ENCODE measurements around the gene CEP41.
A peak's percentile ranks its signal among the peaks of the same experiment; 100 is the strongest.
"Not testable (repeated sequence)": the region's sequence is repeated elsewhere in the genome, so short reads cannot be mapped to it uniquely, and the experiment has no call there.

The CEP41 gene

DNA sequence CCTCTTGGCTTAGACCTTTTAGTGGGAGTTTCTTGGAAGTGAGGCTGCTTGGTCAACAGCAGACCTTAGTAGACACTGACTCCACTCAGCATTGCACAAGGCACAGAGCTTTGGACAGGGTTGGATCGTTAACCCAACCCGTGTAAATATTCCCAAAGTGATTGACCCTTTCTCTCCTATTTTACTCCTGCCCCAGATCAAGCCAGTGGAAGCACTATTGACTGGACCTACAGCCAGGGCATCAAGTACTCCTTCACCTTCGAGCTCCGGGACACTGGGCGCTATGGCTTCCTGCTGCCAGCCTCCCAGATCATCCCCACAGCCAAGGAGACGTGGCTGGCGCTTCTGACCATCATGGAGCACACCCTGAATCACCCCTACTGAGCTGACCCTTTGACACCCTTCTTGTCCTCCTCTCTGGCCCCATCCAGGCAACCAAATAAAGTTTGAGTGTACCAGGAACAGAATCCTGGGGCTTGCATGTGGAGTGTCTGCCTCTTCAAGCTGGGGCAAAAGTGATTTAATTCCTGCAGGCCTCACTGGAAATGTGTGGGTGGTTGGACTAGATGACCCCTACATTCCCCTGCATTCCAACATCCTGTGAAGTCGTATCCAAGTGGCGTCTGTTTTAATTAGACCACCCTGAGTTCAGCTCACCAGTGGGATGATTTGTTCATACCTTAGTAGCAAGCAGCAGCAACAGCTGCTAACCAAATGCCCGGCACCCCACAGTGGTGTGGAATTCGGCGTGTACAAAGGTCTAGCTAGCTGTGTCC, 53.0 kb downstream of the CEP41 start:
- DNase-seq (ENCODE audit: low read depth, low spot score): no peak

- DNase-seq (ENCODE audit: low read depth, low spot score): no peak
Observed at GRCh38 chr7:130387306-130387627, 53.5 kb downstream of the CEP41 start.

- no peak for DNase-seq (ENCODE audit: low read depth, low spot score)
Observed at GRCh38 chr7:130386876-130387275, 53.9 kb downstream of the CEP41 start.

DNA sequence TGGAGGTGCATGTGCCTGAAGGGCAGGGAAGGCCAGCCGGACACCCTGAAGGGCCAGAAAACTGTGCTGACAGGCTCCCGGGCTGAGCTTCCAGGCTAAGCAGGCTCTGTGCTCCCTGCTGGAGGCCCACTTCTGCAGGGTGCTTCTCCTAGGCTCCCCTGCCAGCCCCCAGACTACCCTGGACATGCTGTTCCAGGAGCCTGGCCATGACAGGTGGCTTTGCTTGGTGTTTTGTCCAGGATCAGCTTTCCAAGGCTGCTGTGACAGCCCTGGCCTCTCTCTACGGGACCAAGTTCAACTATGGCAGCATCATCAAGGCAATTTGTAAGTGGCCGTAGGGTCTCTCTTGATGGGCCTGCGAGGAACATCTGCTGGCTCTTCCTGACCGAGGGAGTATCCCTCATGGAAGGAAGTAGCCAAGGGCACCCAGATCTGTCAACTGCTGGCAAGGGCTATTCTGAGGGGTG, 55.2 kb downstream of the CEP41 start:
- no peak for DNase-seq (ENCODE audit: low read depth, low spot score)

GRCh38 chr7:130384841-130385599, 55.8 kb downstream of the CEP41 start:
- no peak for DNase-seq (ENCODE audit: low read depth, low spot score)

- no peak for DNase-seq (ENCODE audit: low read depth, low spot score)
Observed at GRCh38 chr7:130384371-130384801, 56.4 kb downstream of the CEP41 start.

DNA sequence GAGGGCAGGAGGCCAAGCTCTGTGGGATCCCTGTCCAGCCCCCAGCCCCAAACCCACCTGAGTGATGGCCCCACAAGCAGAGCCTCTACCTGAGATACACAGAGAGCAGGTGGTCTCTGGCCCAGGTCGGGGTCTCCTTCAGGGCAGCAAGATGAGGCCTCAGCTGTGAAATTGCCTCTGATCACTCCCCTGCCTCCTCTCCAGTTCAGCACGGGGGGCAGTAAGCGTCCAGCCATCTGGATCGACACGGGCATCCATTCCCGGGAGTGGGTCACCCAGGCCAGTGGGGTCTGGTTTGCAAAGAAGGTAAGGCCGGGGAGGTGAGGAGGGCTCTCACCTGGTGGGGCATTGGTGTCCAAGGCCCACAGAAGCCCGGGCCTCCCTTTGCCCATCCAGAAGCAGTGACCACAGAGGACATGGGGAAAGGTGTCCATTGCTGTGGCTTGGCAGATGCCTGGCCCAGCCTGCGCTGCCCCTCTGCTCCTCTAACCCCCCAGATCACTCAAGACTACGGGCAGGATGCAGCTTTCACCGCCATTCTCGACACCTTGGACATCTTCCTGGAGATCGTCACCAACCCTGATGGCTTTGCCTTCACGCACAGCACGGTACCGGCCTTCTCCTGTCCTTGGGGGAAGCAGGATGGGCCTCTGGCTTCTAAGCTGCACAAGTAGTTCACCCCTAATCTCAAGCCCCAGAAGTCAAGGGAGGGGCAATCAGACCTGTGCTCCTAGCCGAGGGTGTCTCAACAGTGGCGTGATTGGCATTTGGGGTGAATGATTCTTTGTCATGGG, 57.4 kb downstream of the CEP41 start:
- no peak for DNase-seq (ENCODE audit: low read depth, low spot score)

DNA sequence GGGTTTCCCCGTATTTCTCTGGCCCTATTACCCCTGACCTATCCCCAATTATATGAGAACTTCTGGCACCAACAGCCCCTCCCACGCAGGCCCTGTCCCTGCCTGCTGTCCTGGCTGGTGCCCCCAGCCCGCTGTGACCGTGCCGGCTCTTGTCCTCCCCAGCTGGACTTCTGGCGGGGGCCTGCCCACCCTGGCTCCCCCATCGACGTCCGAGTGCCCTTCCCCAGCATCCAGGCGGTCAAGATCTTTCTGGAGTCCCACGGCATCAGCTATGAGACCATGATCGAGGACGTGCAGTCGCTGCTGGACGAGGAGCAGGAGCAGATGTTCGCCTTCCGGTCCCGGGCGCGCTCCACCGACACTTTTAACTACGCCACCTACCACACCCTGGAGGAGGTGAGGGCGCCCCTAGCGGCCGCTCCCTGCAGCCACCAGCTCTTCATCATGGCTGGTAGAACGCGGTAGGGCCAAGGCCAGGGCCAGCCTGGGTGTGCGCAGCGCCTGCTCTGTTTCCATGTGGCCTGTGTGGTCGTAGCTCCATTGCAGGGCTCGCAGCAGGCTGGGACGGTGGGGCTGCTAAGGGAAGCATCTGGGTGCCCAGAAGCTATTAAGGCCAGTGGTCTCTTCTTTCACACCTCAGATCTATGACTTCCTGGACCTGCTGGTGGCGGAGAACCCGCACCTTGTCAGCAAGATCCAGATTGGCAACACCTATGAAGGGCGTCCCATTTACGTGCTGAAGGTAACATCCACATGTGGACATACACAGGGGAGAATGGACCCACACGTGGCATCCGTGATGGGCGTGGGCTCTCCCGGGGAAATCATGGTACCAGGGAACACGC, 59.1 kb downstream of the CEP41 start:
- DNase-seq (ENCODE audit: low read depth, low spot score): peak; percentile 59

DNA sequence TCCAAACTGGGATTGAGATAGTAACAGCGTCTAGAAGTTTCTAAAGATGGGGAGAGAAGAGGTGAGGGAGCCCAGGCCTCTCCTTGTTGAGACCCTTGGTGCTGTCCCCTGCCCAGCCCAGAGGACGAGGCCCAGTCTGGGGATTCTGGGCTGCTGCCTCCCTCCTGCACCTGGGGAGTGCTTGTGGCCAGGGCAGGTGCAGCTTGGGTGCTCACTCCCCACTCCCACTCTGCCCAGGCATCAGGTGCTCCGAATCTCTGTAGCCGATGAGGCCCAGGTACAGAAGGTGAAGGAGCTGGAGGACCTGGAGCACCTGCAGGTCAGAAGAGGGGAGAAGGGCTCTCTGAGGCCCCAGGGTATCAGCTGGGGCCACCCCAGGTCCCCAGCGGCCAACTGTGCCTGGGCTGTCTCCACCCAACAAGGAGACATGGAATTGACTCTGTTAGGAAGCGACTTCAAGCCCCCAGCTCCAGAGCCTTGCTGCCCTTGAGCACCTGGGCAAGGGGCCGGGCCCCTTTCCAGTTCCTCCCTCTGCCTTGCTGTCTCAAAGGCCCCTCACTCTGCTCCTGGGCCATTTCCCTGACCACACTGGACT, 59.9 kb downstream of the CEP41 start:
- no peak for DNase-seq (ENCODE audit: low read depth, low spot score)

GRCh38 chr7:130379921-130380860, 60.6 kb downstream of the CEP41 start, which contains the start of gene CPA1:
Gene CPA1, plus strand, starts transcription at chr7:130380494. Its CDS starts 27 bp downstream, at chr7:130380521.
- peak; percentile 49 for DNase-seq (ENCODE audit: low read depth, low spot score)

- DNase-seq (ENCODE audit: low read depth, low spot score): peak; percentile 27
Observed at GRCh38 chr7:130379532-130379920, 61.3 kb downstream of the CEP41 start.

DNA sequence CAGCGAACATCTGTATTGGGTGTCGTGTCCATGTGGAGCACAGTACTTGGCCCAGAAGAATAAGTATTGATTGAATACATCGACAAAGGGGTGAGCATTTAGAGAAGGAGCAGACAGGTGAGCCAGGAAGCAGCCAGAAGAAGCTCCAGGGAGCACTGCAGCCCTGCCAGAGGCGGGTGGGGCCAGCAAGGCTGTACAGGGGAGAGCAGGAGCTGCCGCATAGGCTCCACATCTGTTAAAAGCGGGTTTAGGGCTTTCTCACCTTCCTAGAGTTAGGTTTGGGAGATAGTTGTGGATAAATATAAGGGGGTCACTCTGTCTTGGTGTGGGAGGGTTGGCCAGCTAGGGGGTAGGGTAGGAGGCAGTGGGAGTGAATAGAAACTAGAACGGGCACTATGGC, 61.8 kb downstream of the CEP41 start:
- no peak for DNase-seq (ENCODE audit: low read depth, low spot score)

DNA sequence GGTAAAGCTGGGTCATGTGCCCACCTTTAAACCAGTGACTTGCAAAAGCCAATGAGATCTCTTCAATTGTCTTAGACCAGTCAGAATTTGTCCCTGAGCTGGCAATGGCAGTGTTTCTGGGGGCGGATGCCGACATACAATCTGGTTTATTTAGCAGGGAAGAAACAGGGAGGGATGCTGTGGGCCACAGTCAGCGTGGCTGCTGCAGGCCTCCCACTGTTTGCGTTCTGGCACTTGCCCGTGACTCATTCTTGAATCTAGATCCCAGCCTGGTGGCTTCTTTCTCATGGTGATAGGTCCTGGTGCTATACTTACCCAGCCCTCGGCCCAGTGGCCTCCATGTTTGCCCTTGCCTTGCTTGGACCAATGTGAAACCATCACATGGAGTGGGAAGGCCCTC, 63.6 kb downstream of the CEP41 start:
- DNase-seq (ENCODE audit: low read depth, low spot score): no peak

GRCh38 chr7:130376461-130376860, 64.4 kb downstream of the CEP41 start:
- not testable (repeated sequence) for DNase-seq (ENCODE audit: low read depth, low spot score)

DNA sequence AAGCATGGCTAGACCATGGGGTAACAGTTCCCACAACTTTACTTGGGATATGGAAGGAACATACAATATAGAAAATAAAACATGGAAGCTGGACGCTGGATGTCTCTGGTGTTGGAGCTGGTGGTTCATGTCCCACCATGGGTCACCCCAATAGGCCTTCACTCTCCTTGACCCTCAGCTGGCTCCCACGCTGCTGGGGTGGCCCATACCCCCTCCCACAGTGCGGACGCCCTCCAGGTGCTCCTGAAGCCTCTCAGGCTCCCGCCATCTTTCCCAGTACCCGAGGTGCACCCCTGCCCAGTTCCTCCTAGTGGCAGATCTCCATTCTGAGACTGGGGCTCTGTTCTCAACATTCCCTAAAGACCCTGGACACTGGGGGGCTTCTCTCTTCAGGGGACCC, 66.3 kb downstream of the CEP41 start:
- no peak for DNase-seq (ENCODE audit: low read depth, low spot score)

DNA sequence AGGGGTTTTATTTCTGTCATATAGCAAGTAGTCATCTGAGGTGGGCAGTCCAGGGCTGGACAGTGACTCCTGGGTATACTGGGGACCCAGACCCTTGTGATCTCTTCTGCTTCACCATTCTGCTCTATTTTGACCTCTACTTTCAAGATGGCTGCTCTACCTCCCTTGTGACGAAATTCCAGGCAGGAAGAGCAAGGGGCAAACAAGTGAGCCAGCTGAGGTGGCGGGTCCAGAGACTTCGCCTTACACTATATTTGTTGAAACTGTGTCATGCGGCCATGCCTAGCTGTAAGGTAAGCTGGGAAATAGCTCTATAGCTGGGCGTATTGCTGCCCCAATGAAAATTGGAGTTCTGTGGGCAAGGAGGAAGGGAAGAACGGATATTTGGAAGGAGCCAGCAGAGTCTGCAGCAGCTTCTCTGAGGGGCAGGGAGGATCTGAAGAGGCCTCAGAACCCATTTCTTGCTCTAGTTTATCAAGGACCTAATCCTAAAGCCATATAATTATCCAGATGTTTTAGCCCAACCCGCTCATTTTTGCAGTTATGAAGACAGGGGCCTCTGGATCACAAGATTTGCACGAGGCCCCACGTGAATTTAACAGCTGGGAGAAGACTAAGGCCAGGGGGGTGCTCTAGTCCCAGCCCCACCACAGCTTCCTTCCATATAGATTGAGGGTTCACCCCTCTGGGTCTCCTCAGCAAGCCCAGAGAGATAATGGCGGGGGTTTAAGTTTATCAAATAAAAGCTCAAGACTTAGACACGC, 68.2 kb downstream of the CEP41 start:
- DNase-seq (ENCODE audit: low read depth, low spot score): no peak

GRCh38 chr7:130371046-130371445, 69.8 kb downstream of the CEP41 start:
- no peak for DNase-seq (ENCODE audit: low read depth, low spot score)

DNA sequence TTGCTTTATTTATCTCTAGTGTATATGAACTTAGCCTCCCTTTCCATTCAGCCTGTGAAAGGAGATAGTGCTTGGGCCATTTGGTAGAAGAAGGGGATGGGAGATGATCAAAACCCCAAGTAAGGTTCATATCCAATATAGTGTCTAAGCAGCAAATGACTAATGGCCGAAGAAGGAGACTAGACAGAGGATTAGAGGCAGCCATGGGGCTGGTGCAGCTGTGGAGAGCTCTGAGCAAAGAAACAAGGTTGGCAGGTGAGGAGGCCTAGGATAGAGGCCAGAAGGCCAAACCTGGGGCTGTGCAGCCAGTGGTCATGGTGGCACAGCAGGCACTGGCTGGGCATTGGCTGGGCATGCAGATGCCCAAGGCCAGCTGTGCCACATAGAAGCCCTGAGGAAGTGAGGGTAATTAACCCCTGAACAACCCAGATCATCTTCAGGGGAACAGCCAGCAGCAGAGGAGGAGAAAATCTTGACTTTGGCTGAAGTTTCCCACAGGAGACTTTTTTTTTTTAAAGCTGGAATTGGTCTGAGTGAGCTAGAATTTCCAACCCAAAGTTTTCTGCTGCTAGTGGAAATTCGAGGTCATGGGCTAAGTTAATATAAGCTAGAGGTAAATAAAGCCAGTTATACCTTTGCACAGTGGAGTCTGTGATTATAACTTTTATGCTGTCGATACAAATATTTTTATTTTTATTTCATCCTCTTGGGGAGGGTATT, 70.8 kb downstream of the CEP41 start:
- DNase-seq (ENCODE audit: low read depth, low spot score): no peak
